HG03575 (cell line): Measurements from ENCODE around the gene TRIM3.

Experiments
- ATAC-seq: cut with Tn5 transposase; IDR thresholded peaks from one replicate; pipeline ENCODE4 v1.9.1; 2021; ENCODE audit not compliant: unreplicated experiment, insufficient number of reproducible peaks, low FRiP score; ENCODE audit errors: extremely low read depth

TRIM3 gene

DNA sequence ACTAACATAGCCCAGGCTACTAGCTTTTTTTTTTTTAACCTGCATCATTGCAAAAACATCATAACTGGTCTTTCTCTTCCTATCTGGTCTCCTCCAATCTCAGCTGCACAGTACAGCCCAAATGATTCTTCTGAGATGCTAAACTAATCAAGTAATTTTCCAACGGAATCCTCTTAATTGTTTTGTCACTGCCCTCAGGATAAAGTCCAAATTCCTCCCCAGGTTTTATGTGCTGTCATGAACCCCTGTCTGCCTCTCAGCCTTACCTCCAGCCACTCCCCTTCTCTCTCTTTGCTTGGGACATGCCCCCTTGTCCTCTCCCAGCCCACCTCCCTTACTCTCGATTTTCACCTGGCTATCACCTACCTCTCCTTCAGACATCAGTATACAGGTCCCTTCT is 67.4 kb downstream of the TRIM3 start:
- no peak for ATAC-seq

DNA sequence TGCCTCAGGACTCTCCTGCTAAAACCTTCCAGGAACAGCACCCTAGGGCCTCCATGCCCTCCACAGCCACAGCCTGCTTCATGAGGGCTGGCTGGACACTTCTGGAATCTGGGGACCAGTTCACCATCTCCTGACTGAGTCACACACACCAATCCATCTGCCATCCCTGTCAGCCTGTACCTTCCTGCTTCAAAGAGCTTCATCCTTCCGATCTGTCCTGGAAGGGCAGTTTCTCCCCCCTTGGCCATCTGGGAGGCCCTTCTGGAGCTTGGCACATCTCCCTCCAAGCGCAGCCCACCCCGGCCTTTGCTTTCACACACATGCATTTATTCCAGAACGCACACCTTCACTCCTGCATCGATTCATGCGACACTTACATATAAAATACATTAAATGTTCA is 67.9 kb downstream of the TRIM3 start:
- no peak for ATAC-seq

DNA sequence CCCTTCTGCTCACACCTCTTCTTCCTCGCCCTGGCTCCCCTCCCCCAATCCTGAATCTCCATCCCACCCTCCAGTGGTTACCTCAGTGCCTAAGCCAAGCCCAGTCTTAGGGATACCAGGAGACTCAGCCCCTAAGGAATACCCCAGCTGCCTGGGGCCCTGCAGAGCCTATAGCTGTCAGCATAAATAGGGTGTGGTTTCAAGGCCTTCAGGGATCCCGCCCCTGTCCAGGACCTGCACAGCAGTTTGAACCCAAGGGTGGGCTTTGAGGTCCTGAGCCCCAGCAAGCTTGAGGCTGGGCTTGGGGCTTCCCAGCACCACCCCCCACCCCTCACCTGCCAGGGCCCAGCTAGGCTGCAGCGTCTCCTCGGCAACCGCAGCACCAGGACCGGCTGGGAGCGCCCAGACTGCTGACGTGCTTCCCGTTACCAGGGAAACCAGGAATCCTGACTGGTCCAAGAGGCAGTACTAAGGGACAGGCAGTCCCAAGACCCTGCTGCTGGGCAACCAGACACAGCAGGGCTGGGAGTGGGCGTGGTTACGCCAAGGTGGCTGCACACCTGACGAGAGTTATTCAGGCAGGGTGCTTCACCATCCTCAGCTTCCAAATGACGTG is 68.6 kb downstream of the TRIM3 start:
- no peak for ATAC-seq

DNA sequence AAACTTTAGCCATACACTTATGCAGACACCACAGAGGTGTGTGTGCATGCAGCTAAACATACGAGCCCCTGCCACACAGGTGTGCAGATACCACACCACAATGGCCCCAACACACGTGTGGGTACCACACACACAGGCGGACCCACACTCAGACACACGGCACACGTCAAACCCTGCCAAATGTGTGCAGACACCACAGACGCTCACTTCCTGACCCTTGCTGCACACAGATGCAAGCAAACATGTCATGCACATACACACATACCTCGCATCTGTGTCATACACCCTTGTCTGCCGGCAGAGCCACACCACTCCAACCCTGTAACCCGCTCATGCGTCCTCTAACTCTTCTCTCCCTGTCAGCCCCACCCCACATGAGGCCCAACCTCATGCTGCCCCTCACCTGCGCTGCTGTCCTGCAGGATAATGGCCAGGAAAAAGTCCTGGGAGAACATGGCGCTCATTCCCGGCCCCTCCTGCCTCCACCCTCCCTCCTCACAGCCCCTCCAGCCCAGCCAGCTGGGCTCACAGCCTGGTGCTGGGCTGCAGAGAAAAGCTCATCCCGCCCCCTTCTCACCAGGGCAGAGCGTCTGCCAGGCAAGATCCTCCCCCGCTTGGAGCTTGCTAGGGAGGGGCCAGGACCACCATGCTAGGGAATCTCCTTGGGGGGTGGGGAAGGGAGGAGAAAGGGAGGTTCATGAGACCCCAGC is 69.2 kb downstream of the TRIM3 start:
- no peak for ATAC-seq

DNA sequence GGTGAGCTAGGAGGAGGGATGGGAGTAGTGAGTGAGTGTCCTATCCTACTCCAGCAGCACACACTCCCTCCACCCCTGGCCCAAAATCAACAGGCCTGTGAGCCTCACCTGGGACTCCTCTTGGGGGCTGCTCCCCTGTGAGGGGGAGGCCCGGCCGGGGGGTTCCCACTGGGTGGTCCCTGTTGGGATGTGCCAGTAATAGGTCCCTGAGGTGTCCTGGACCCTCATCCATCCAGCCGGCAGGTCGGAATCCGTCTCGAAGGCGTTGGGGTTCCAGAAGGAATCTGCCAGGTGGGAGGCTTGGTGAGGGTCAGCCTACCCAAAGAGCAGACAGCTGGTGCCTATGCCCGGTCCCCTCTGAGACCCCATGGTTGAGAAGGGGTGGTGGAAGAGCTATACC is 70.2 kb downstream of the TRIM3 start:
- no peak for ATAC-seq

DNA sequence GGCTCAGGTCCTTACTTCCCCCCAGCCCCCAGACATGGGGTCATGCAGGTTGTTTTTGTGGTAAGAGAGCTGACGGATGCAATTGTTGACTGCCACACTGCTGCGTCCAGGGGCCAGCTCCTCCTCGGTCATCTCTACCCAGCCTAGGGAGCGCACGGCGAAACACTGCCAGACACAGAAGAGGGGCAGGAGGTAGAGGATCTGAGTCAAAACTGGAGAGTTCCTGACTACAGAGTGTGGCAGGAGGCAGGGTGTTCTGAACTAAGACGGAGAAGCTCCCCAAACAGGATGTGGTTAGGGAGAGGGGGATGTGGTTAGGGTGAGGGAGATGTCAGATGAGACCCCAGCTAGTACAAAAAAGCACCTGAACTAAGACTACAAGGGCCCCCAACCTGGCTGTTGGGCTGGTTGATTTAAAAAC is 71.2 kb downstream of the TRIM3 start:
- peak; percentile 95 for ATAC-seq

DNA sequence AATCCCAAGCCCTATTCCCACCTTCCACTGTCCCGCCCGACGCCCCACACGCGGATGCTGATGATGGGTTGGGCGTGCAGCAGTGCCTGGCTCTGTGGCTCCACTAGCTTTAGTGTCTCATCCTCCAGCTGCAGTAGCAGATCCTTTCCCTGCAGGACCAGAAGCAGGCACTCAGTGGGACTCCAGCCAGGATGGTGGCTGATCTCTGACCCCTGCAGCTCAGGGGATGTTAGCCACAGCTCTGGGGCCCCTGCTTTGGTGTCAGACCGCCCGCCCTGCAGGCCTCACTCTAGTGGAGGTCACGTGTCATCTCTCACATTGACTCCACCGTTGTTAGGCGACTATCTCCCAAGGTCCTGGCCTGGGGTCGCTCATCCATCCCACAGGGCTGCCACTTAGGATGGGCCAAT is 71.7 kb downstream of the TRIM3 start:
- no peak for ATAC-seq

DNA sequence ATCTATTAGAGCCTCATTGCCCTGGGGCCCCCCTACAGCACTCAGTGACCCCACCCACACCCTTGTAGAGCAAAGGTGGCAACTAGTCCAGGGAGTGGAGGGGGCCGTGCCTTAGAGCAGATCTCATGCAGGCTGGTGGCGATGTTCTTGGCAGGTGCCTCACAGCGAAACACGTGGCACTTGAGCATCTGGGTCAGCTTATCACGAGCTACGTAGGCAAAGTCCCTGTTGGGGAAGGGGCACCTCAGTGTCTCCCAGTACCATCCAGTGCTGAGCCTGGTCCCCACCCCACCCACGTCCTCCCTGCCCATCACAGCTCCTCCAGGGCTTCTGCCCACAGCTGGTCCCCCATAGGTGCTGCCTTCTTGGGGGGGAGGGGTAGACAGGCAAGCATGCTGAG is 72.3 kb downstream of the TRIM3 start:
- ATAC-seq, result no peak

DNA sequence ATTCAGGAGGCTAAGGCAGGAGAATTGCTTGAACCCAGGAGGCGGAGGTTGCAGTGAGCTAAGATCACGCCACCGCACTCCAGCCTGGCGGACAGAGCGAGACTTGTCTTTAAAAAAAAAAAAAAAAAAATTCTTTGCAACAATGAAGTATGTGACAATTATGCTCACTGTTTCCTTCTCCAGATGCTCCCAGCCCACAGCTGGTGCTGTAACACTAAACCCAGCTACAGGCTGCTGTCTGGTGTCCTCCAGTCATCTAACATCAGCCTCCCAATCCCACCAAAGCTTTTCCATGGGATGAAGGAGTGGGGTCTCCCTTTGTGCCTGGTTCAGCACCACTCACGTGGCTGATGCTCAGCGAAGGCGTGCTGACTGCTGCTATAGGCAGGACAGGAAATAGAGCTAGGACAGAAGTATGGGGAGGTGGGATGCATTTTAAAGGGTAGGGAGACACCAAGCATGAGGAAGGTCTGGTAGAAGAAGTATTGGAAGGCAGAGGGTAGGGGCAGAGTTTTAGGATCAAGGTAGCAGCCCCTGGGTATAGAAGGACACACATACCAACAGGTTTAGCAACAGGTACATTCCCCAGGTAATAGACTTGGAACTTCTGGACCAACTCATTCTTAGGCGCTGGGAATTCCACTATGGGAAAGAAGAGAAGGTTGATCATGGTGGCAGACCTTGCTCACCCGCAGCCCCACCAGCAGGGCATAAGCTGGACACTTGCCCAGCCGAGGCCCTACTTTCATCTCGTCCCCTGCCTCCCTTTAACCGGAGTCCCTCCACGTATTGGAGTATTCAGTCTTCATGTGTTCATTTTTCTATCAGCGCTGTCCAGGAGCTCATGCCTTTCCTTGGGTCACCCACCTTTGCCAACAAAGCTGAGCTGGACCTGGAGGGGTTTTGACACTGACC is 73.1 kb downstream of the TRIM3 start:
- ATAC-seq, result no peak
